H54 (cell line): ENCODE measurements around the gene SREK1IP1.

ENCODE experiments used
- DNase-seq: peaks from one replicate; pipeline ENCODE4 v3.0.0; 2011; ENCODE audit warnings: low spot score, mixed read lengths; ENCODE audit not compliant: insufficient read length
- FAIRE-seq: peaks from 3 replicates; lab custom pipeline; 2011; peaks lifted over from hg19 to GRCh38; lab: Jason Lieb, UNC
- POLR2A ChIP-seq: IDR thresholded peaks from 2 replicates; pipeline ENCODE4 v1.6.1; 2011; ENCODE audit warnings: low read depth, mild to moderate bottlenecking, low read length

Gene SREK1IP1

DNA sequence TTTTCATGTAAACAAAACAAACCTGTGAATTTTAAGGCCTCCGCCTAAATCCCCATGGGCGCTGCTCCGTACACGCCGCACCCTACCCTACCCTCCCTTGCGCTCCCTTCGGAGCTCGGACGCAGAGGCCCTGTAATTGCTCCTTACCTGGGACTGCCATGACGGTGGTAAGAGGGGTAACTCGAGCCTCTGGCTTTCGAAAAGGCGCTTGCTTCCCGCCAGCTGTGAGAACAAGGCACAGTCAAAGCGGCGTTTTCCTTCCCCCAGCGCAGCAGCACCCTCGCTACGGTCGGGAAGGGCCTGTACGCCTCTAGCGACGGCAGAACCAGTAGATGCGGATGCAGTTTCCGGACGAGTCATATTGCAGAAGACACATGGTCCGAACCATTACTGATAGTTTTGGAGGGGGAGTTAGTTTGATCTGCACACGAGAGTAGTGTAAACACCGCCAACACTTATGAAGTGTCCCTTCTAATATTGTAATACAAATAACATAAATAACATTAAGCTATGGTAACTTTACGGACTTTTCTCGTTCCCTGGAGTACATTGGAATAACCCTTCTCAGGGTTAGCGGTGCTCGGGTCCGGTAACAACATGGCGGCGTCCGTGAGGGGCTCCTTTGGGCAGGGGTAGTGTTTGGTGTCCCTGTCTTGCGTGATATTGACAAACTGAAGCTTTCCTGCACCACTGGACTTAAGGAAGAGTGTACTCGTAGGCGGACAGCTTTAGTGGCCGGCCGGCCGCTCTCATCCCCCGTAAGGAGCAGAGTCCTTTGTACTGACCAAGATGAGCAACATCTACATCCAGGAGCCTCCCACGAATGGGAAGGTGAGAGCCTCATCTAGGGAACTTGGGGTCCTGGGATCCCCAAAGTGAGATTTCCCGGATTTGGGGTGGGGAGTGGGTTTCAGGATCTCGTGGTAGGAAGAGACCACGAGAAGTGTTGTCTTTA is at the start of gene SREK1IP1, which contains the start of gene CWC27:
SREK1IP1 (minus strand) TSS at position 334 of the 955 bp plus-strand sequence; CDS start at position 160, 174 bp downstream.
CWC27 (plus strand) TSS at position 573 of the 955 bp plus-strand sequence; CDS start at position 790, 217 bp downstream.
- FAIRE-seq: peak; percentile 95
- peak; percentile 64; the same call in 1 of the 2 replicates for TF ChIP-seq POLR2A
- peak; percentile 55 for DNase-seq

- DNase-seq (no peak), FAIRE-seq (no peak)
- no peak for TF ChIP-seq POLR2A
Measured at GRCh38 chr5:64818245-64818644, 49.8 kb upstream of the SREK1IP1 start.

- no peak for TF ChIP-seq POLR2A
- FAIRE-seq: no peak
- DNase-seq: no peak
Measured at GRCh38 chr5:64814073-64814472, 45.6 kb upstream of the SREK1IP1 start.

- FAIRE-seq (peak; percentile 93), DNase-seq (no peak)
- TF ChIP-seq POLR2A: no peak
Measured at GRCh38 chr5:64811050-64811640, 42.7 kb upstream of the SREK1IP1 start.

- DNase-seq (no peak), FAIRE-seq (no peak)
- no peak for TF ChIP-seq POLR2A
Measured at GRCh38 chr5:64807520-64807919, 39.0 kb upstream of the SREK1IP1 start.

- FAIRE-seq: peak; percentile 33
- no peak for DNase-seq
- TF ChIP-seq POLR2A: no peak
Measured at GRCh38 chr5:64806537-64806936, 38.0 kb upstream of the SREK1IP1 start.

DNA sequence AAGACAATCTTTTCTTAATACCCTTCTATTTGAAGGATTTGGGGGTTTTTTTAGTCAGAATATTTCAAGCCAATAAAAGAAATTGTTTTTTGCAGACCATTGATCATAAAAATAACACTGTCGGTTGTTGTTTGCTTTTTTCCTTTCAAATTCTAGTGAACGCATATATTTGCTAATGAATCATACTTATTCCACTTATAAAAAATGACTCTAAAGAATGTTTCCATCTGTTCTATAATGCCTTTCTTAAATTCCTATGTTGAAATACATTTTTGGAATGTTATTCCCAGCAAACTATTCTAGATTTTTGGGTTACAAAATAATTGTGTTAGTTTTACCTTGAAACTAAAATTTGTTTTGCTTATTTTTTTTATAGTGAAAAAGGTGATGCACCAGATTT is 32.4 kb upstream of the SREK1IP1 start:
- DNase-seq (no peak), FAIRE-seq (peak; percentile 11)
- no peak for TF ChIP-seq POLR2A

GRCh38 chr5:64796301-64796700 is 27.8 kb upstream of the SREK1IP1 start:
- DNase-seq (no peak), FAIRE-seq (no peak)
- no peak for TF ChIP-seq POLR2A

GRCh38 chr5:64794053-64794770 is 25.7 kb upstream of the SREK1IP1 start:
- DNase-seq (no peak), FAIRE-seq (peak; percentile 36)
- TF ChIP-seq POLR2A: no peak

DNA sequence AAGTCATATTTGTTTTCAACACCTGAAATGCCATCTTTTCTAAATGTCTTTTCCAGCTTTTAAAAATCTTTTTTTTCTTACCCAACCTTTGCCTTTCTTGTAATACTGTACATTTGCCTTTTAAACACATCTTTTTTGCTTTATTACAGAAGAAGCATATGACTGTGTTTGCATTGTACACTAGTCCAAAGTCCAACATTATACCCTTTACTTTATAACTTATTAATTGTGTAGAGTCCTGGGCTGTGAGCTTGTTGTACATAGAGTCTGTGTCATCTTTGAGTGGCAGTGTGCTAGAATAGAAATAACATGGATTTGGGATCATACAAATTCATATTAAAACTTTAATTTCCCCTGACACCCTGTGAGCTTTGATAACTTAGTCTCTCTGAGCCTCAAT is 24.0 kb upstream of the SREK1IP1 start:
- FAIRE-seq: no peak
- no peak for DNase-seq
- TF ChIP-seq POLR2A: no peak

DNA sequence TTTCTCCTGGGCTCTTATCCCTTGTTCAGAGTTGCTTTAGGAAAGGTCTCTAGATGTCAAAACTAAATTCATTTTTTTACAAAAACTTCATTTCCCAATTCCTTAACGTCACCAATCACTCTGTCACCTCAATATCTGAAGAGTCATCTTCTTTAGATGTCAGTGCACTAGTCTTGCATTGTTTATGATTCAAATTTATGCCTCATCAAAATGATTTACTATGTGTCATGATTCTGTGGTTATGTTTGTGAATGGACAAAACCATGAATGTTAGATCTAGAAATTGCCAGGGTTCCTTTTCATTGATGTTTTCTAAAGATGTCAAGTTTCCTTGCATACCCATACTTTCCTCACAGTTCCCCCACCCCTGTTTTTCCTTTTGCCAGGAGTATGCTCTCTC is 21.7 kb upstream of the SREK1IP1 start:
- TF ChIP-seq POLR2A: no peak
- FAIRE-seq (no peak), DNase-seq (no peak)

GRCh38 chr5:64789457-64789856 is 21.0 kb upstream of the SREK1IP1 start:
- DNase-seq: no peak
- peak; percentile 75 for FAIRE-seq
- no peak for TF ChIP-seq POLR2A

DNA sequence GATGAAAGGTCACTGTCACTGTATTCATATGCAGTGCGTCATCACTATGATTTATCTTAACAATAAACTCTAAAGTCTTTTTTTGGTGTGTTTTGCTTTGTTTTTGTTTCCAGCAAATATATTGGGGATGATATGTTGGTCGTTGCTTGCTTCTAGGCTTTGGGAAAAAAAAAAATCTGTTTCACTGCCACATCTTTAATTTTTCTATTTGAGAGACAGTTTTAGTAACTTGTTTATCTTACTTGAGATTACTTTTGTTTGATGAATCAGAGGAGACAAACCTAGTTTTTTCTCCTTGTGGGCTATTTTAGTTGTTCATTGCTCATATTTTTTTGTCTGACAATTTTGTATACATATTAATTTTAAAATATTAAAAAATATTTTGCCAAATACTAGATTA is 19.7 kb upstream of the SREK1IP1 start:
- no peak for FAIRE-seq
- TF ChIP-seq POLR2A: no peak
- DNase-seq: no peak

- FAIRE-seq: no peak
- DNase-seq: no peak
- TF ChIP-seq POLR2A: no peak
Measured at GRCh38 chr5:64786372-64786771, 17.9 kb upstream of the SREK1IP1 start.
